Measurements from ENCODE around the gene RTN4IP1. TPM values are rescaled to one million over a fixed set of nuclear protein-coding genes. Genes with fewer than 3 reads are reported as not detected.
A peak's percentile ranks its signal among the peaks of the same experiment; 100 is the strongest.
"Not testable (repeated sequence)": the region's sequence is repeated elsewhere in the genome, so short reads cannot be mapped to it uniquely, and the experiment has no call there.

Gene RTN4IP1
- polyA plus RNA-seq, 3 donors = 9.9 to 13.6 (median 10.3) TPM

- DNase-seq (ENCODE audit: low read depth in 3 of 3, low spot score in 2 of 3) = peak in 1 of 3 donors; percentile 38
Observed at GRCh38 chr6:106629859-106630163, 513 bp upstream of the RTN4IP1 start.

GRCh38 chr6:106628658-106629102 lies 618 bp downstream of the RTN4IP1 start:
- DNase-seq (ENCODE audit: low read depth in 3 of 3, low spot score in 2 of 3) = no peak

- DNase-seq (ENCODE audit: low read depth in 3 of 3, low spot score in 2 of 3) = not testable (repeated sequence)
Observed at GRCh38 chr6:106627760-106628159, 1.5 kb downstream of the RTN4IP1 start.

DNA sequence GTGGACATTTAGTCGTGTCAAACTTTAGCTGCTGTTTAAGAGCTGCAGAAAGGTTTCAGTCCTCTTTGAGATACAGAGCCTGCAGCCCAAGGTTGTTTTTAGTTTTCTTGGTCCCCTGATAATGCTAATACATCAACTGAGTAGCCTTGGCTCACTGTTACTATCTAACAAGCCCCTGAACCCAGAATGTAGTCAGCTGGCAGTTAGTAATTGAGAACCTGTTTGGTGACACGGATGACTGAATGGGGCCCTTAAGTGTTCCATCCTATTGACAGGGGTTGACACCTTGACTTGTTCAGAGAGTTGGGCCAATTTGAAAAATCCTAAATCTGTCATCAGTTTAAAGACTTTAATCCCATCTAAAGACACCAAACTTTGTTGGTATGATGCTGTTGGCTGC lies 2.8 kb downstream of the RTN4IP1 start:
- no peak for DNase-seq (ENCODE audit: low read depth in 3 of 3, low spot score in 2 of 3)

DNA sequence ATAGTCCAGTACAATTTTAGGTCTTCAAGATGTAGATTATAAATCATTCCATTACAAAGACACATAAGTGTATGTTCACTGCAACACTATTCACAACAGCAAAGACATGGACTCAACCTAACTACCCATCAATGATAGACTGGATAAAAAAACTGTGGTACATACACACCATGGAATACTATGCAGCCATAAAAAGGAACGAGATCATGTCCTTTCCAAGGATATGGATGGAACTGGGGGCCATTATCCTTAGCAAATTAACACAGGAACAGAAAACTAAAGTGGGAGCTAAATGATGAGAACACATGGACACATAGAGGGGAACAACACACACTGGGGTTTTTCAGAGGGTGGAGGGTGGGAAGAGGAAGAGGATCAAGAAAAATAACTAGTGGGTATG lies 6.3 kb downstream of the RTN4IP1 start:
- no peak for DNase-seq (ENCODE audit: low read depth in 3 of 3, low spot score in 2 of 3)

DNA sequence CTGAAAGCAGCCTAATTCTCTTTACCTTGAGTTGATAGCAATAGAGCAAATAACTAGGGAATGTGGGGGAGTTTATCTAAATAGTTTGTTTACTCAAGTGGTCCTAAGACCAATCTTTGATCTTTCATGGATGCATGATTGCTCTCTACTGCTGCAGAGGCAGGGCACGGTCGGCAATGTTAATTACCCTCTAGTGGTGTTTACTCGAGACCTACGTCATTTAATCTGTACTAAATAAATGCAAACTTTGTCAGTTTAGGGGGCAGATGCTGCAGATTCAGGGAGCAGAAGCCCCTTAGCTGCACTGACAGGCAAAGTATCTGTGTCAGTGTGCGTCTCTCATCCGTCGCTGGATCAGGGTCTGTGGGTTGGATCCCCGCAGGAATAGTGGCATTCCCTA lies 6.9 kb downstream of the RTN4IP1 start:
- no peak for DNase-seq (ENCODE audit: low read depth in 3 of 3, low spot score in 2 of 3)

DNA sequence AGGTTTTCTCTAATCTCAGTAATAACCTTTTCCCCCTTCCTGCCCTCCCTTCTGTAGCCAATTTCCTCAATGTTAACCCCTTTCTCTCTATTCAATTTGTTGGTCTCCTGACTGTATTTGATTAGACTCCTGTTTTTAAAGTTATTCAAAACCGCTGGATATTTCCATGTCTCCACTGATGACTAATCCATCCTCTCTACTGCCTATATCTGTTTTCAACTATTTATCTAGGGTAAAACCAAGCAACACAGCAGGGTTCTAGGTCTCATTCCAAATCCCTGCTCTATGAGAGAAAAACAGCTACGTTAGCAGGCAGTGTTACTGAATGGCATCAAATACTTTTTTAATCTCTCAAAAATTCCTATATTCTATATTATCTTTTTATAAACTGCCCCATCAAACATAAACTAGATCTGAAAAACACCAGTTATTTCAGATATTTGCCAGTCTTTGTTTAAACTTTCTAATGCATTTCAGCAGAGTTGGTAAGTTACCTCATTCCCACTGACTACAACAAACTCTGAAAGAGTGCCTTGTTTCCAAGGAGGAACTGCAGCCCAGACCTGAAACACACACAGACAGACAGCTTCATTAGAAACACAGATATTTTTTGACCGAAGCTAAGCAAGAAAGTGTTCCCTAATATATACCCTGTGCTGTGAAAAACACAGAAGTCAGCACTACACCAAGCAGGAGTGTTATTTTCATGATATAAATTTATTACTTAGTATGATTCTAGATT lies 8.2 kb downstream of the RTN4IP1 start:
- DNase-seq (ENCODE audit: low read depth in 3 of 3, low spot score in 2 of 3) = no peak

DNA sequence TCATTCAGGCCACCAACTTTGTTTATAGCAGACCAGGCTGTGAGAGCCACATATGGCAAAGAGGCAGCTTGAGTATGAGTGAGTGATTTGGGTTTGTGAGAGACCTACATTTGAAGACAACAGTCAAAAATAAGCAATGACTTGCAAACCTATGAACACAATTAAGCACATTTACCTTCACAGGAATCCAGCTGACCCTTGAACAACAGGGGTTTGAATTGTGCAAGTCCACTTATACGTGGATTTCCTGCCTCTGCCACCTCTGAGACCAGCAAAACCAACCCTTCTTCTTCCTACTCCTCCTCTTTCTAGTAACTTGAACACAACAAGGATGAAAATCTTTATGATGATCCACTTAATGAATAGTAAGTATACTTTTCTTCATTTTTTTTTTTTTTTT lies 10.1 kb downstream of the RTN4IP1 start:
- no peak for DNase-seq (ENCODE audit: low read depth in 3 of 3, low spot score in 2 of 3)

- no peak for DNase-seq (ENCODE audit: low read depth in 3 of 3, low spot score in 2 of 3)
Observed at GRCh38 chr6:106618324-106618723, 11.0 kb downstream of the RTN4IP1 start.

- DNase-seq (ENCODE audit: low read depth in 3 of 3, low spot score in 2 of 3) = no peak
Observed at GRCh38 chr6:106617857-106618256, 11.4 kb downstream of the RTN4IP1 start.

DNA sequence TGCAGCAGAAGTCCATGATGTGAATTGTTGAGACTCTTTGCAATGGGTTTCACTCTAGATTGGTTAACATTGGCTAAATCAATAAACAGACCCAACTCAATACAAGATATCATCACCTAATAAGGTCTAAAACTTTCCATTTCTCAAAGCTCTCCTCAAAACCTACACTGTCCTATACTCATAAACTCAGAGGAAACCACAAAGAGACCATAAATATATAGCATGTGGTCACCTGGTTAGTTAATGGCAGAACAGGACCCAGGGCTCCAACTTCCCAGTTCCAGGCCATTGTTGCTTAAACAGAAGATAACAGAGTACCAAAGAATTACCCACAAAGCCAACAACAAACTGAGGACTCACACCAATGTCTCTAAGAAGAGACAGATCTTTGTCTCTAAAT lies 12.0 kb downstream of the RTN4IP1 start:
- no peak for DNase-seq (ENCODE audit: low read depth in 3 of 3, low spot score in 2 of 3)

- DNase-seq (ENCODE audit: low read depth in 3 of 3, low spot score in 2 of 3) = no peak
Observed at GRCh38 chr6:106614592-106615257, 14.6 kb downstream of the RTN4IP1 start.

DNA sequence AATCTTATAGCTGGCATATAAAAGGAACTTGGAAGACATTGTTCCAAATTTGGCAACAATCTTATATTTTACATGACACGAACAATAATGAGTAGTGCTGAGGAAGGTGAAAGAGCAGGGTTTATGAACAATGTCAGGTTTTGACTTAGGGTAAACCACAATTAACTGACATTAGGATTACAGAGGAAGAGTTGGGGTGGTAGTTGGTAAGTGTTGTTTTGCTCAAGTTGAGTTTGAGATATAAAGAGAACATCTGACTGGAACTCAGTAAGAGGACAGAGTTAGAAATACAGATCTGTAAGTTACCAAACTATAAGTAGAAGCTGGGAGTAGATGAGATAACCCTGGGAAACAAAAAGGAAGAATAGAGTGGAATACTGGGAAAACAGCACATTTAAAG lies 15.1 kb downstream of the RTN4IP1 start:
- no peak for DNase-seq (ENCODE audit: low read depth in 3 of 3, low spot score in 2 of 3)

GRCh38 chr6:106613590-106613989 lies 15.7 kb downstream of the RTN4IP1 start:
- DNase-seq (ENCODE audit: low read depth in 3 of 3, low spot score in 2 of 3) = no peak

- no peak for DNase-seq (ENCODE audit: low read depth in 3 of 3, low spot score in 2 of 3)
Observed at GRCh38 chr6:106612671-106613416, 16.5 kb downstream of the RTN4IP1 start.

GRCh38 chr6:106611030-106611429 lies 18.3 kb downstream of the RTN4IP1 start:
- no peak for DNase-seq (ENCODE audit: low read depth in 3 of 3, low spot score in 2 of 3)

GRCh38 chr6:106609699-106610098 lies 19.6 kb downstream of the RTN4IP1 start:
- DNase-seq (ENCODE audit: low read depth in 3 of 3, low spot score in 2 of 3) = no peak

GRCh38 chr6:106608080-106608668 lies 21.1 kb downstream of the RTN4IP1 start:
- no peak for DNase-seq (ENCODE audit: low read depth in 3 of 3, low spot score in 2 of 3)

- DNase-seq (ENCODE audit: low read depth in 3 of 3, low spot score in 2 of 3) = no peak
Observed at GRCh38 chr6:106600329-106600728, 29.0 kb downstream of the RTN4IP1 start.

DNA sequence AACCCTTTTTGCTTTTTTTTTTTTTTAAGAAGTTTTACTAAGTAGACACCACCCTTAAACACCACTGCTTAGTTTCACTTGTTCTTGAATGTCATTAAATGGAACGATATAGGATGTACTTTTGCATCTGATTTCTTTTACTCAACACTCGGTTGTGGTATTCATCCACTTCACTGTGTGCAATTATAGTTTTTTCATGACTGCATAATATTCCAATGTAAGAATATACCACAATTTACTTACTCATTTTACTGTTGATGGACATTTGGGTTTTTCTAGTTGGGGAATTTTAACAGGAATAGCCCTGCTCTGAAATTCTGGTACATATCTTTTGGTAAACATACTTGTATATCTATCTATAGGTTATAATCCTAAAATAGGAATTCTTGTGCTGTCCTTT lies 29.9 kb downstream of the RTN4IP1 start:
- DNase-seq (ENCODE audit: low read depth in 3 of 3, low spot score in 2 of 3) = no peak

DNA sequence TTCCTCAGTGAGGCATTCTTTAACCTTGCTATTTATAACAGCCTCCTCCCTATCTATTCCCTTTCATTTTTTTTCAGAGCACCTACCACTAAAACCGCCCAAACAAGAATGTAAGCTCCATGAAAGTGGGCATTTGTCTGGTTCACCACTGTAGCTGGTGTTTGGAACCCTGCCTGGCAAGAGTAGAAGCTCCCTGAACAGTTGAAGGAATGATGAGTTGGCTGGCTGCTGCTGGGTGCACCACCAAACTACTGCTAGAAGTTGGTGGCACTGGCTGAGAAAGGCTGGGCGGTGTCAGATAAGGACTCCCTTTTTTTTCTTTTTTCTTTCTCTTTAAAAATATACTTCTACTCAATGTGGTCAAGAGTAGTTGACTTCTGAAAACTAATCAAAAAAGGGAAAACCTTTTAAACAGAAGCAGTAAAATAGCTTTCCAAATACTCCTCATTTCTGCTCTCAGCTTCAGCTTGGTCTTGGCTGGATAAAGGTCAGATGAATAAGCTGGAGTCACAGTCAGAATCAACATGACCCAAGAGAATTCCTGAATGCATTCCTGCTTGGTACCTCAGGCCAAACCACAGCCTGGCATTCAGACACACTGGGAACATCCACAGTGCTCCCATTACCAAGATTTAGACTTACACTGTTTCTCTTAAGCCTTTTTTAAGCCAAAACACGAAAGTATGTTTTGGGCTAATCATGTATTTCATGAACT lies 38.0 kb downstream of the RTN4IP1 start:
- DNase-seq (ENCODE audit: low read depth in 3 of 3, low spot score in 2 of 3) = no peak

All from right renal cortex interstitium (tissue), 3 donors.